ENCODE results near the gene PRSS58. TPM values are rescaled to one million over a fixed set of nuclear protein-coding genes. Genes with fewer than 3 reads are reported as not detected.

The PRSS58 gene, protein sequence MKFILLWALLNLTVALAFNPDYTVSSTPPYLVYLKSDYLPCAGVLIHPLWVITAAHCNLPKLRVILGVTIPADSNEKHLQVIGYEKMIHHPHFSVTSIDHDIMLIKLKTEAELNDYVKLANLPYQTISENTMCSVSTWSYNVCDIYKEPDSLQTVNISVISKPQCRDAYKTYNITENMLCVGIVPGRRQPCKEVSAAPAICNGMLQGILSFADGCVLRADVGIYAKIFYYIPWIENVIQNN
- not detected for total RNA-seq

GRCh38 chr7:142257958-142258357 is at the start of gene PRSS58:
PRSS58 (minus strand) TSS chr7:142258058; CDS start chr7:142257707, 351 bp downstream.
- Histone ChIP-seq H3K27me3 (no peaks in the 10 kb centered on the region), H3K4me3 (no peak within 1 kb of the TSS), H3K9me3 (no peaks in the 10 kb centered on the region), H3K27ac (no peak within 1 kb of the TSS), H3K4me1 (no peaks in the 10 kb centered on the region), H3K36me3 (no peaks in the 10 kb centered on the region)
- intact Hi-C loops (cut with DNase I; ENCODE audit: low total_unique reads) = no loop called here
- ATAC-seq (no peak), DNase-seq (no peak)
- in situ Hi-C loops (cut with MboI; ENCODE audit: low sequenced_read_pairs in 4 of 4) = no loop called here
- TF ChIP-seq POLR2A (IDR thresholded peaks at IDR 0.05) = no peak
- TF ChIP-seq, protein P1, sequence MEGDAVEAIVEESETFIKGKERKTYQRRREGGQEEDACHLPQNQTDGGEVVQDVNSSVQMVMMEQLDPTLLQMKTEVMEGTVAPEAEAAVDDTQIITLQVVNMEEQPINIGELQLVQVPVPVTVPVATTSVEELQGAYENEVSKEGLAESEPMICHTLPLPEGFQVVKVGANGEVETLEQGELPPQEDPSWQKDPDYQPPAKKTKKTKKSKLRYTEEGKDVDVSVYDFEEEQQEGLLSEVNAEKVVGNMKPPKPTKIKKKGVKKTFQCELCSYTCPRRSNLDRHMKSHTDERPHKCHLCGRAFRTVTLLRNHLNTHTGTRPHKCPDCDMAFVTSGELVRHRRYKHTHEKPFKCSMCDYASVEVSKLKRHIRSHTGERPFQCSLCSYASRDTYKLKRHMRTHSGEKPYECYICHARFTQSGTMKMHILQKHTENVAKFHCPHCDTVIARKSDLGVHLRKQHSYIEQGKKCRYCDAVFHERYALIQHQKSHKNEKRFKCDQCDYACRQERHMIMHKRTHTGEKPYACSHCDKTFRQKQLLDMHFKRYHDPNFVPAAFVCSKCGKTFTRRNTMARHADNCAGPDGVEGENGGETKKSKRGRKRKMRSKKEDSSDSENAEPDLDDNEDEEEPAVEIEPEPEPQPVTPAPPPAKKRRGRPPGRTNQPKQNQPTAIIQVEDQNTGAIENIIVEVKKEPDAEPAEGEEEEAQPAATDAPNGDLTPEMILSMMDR (IDR thresholded peaks at IDR 0.05 in 4 of 5, conservative IDR thresholded peaks at IDR 0.05 in 1 of 5) = no peak

- Histone ChIP-seq H3K27me3 (no peaks in the 10 kb centered on the region), H3K36me3 (no peaks in the 10 kb centered on the region), H3K27ac (no peak overlapping the region), H3K4me1 (no peaks in the 10 kb centered on the region), H3K9me3 (no peaks in the 10 kb centered on the region), H3K4me3 (no peak overlapping the region)
- intact Hi-C loops (cut with DNase I; ENCODE audit: low total_unique reads) (no loop called here), in situ Hi-C loops (cut with MboI; ENCODE audit: low sequenced_read_pairs in 4 of 4) (no loop called here)
- TF ChIP-seq, protein P1 (IDR thresholded peaks at IDR 0.05 in 4 of 5, conservative IDR thresholded peaks at IDR 0.05 in 1 of 5) = no peak
- no peak for TF ChIP-seq POLR2A (IDR thresholded peaks at IDR 0.05)
- DNase-seq = no peak
- no peak for ATAC-seq
Measured at GRCh38 chr7:142307246-142307900, 49.5 kb upstream of the PRSS58 start.

DNA sequence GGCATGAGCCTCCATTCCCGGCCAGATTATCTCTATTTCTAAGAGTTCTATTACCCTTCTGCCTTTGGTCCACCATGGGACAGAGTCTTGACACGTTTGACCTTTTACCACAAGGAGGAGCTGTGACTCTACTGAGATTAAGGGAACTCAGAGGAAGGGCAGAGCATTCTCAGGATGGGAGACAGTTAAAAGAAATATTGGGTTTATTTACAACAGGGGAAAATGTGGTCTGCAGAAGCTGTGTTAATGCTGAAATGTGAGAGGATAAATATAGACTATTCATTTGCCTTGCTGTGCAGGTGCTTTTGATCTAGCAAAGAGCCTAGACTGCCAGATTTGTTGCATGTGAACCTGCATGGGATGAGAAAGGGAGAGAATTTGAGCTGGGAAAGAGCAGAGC is 45.8 kb upstream of the PRSS58 start:
- intact Hi-C loops (cut with DNase I; ENCODE audit: low total_unique reads) = no loop called here
- in situ Hi-C loops (cut with MboI; ENCODE audit: low sequenced_read_pairs in 4 of 4) = no loop called here
- Histone ChIP-seq H3K9me3 (no peaks in the 10 kb centered on the region), H3K27ac (no peak overlapping the region), H3K27me3 (no peaks in the 10 kb centered on the region), H3K4me1 (no peaks in the 10 kb centered on the region), H3K4me3 (no peak overlapping the region), H3K36me3 (no peaks in the 10 kb centered on the region)
- ATAC-seq (no peak), DNase-seq (no peak)
- TF ChIP-seq, protein P1 (IDR thresholded peaks at IDR 0.05 in 4 of 5, conservative IDR thresholded peaks at IDR 0.05 in 1 of 5) = peak in 1 of 5 experiments; percentile 24
- TF ChIP-seq POLR2A (IDR thresholded peaks at IDR 0.05) = no peak

- no peak for TF ChIP-seq POLR2A (IDR thresholded peaks at IDR 0.05)
- TF ChIP-seq, protein P1 (IDR thresholded peaks at IDR 0.05 in 4 of 5, conservative IDR thresholded peaks at IDR 0.05 in 1 of 5) = no peak
- DNase-seq = no peak
- no peak for ATAC-seq
- H3K27ac ChIP-seq = no peak overlapping the region
- no peak overlapping the region for H3K4me3 ChIP-seq
- in situ Hi-C loops (cut with MboI; ENCODE audit: low sequenced_read_pairs in 4 of 4) (no loop called here), intact Hi-C loops (cut with DNase I; ENCODE audit: low total_unique reads) (no loop called here)
- H3K9me3 ChIP-seq = no peaks in the 10 kb centered on the region
- no peaks in the 10 kb centered on the region for H3K27me3 ChIP-seq
- H3K4me1 ChIP-seq = no peaks in the 10 kb centered on the region
- no peaks in the 10 kb centered on the region for H3K36me3 ChIP-seq
Measured at GRCh38 chr7:142301923-142302550, 44.2 kb upstream of the PRSS58 start.

Data from gastrocnemius medialis (tissue), 4 donors.